Measurements from ENCODE around the gene IL10RB.
A peak's percentile ranks its signal among the peaks of the same experiment; 100 is the strongest.

GRCh38 chr21:33317145-33317544, 51.0 kb downstream of the IL10RB start:
- no peak for TF ChIP-seq CTCF (IDR thresholded peaks at IDR 0.05)
- no peak for TF ChIP-seq POLR2A (IDR thresholded peaks at IDR 0.05)
- TF ChIP-seq EP300 (IDR thresholded peaks at IDR 0.05) = no peak
- TF ChIP-seq POLR2AphosphoS5 (IDR thresholded peaks at IDR 0.05) = peak in 1 of 4 donors; percentile 4

All from sigmoid colon (tissue), 4 donors.